GM12878 (cell line): ENCODE measurements around the gene RFX3. TPM values are rescaled to one million over a fixed set of nuclear protein-coding genes. Genes with fewer than 3 reads are reported as not detected.

Experiments
- ATAC-seq: fragments of 200-7000 bp; cut with Tn5 transposase; 3 replicates; pipeline ENCODE4 v1.9.1; 2020; ENCODE audit warnings: mild to moderate bottlenecking, moderate library complexity
- BruUV-seq: library from RNA; stranded (reverse); fragments of 400-500 nt; replicated peaks from 2 replicates; lab custom pipeline; 2021; lab: Mats Ljungman, UMichigan
- CTCF ChIA-PET: fragments of 300-600 bp; sonication (Branson Sonifier 250); formaldehyde crosslinking; extraction: SDS; loops from one replicate; lab custom pipeline; 2021; ENCODE audit warnings: inconsistent platforms; lab: Yijun Ruan, JAX
- POLR2A ChIA-PET: fragments of 350-600 bp; formaldehyde crosslinking; extraction: SDS; loops from one replicate; lab custom pipeline; 2021; ENCODE audit warnings: inconsistent platforms; lab: Charles Lee
- RAD21 ChIA-PET: fragments of 300-600 bp; sonication (Branson Sonifier 250); formaldehyde crosslinking; loops from one replicate; lab custom pipeline; 2023; ENCODE audit warnings: antibody characterized with exemption; ENCODE audit not compliant: unreplicated experiment; lab: Charles Lee
- SMC1A ChIA-PET: fragments of 300-600 bp; sonication (Branson Sonifier 250); formaldehyde crosslinking; loops from one replicate; lab custom pipeline; 2023; ENCODE audit not compliant: unreplicated experiment, uncharacterized antibody; lab: Charles Lee
- DNase-seq: peaks from one replicate; pipeline ENCODE4 v3.0.0-alpha.2; 2011; ENCODE audit warnings: low read depth, low spot score
- FAIRE-seq: peaks from 3 replicates; lab custom pipeline; 2011; peaks lifted over from hg19 to GRCh38; lab: Jason Lieb, UNC
- H2AFZ ChIP-seq: 2 replicates; pipeline ENCODE4 v1.6.0; 2011; ENCODE audit warnings: low read depth, low read length, control low read depth; ENCODE audit not compliant: control insufficient read depth
- H3K27ac ChIP-seq: 2 replicates; pipeline ENCODE4 v1.5.1; 2011; ENCODE audit warnings: control low read depth; ENCODE audit not compliant: control insufficient read depth, insufficient read depth
- H3K27me3 ChIP-seq, 2 experiments: replicated peaks in 1 of 2; 2 replicates each; pipeline versions ENCODE4 v1.6.0 to v1.6.1; 2011; ENCODE audit warnings: low read length in 1 of 2; ENCODE audit not compliant: control insufficient read depth in 2 of 2, insufficient read depth in 2 of 2
- H3K36me3 ChIP-seq, 2 experiments: 2 replicates each; pipeline ENCODE4 v1.5.1; 2011; ENCODE audit warnings: low read length in 1 of 2; ENCODE audit not compliant: control insufficient read depth in 2 of 2, insufficient read depth in 2 of 2
- H3K4me1 ChIP-seq: 2 replicates; pipeline ENCODE4 v1.6.1; 2011; ENCODE audit warnings: mild to moderate bottlenecking, low read length, moderate library complexity, mixed read lengths; ENCODE audit not compliant: control insufficient read depth, insufficient read depth
- H3K4me2 ChIP-seq: 2 replicates; pipeline ENCODE4 v1.6.0; 2011; ENCODE audit warnings: control low read depth; ENCODE audit not compliant: control insufficient read depth, insufficient read depth
- H3K4me3 ChIP-seq: fragments of 200-600 bp; sonication (generic); 2 replicates; pipeline ENCODE4 v1.5.1; 2016
- H3K79me2 ChIP-seq: 2 replicates; pipeline ENCODE4 v1.6.0; 2011; ENCODE audit warnings: low read length; ENCODE audit not compliant: control insufficient read depth, insufficient read depth
- H3K9ac ChIP-seq: 2 replicates; pipeline ENCODE4 v1.8.0; 2011; ENCODE audit warnings: low read length, control low read depth, mixed read lengths; ENCODE audit not compliant: control insufficient read depth, insufficient read depth
- H3K9me3 ChIP-seq: replicated peaks from 3 replicates; pipeline ENCODE4 v1.5.1; 2011; ENCODE audit warnings: mild to moderate bottlenecking, low read length; ENCODE audit not compliant: control insufficient read depth, insufficient read depth
- H4K20me1 ChIP-seq: 2 replicates; pipeline ENCODE4 v1.6.0; 2011; ENCODE audit not compliant: control insufficient read depth, insufficient read depth
- JUND ChIP-seq: IDR thresholded peaks from 2 replicates; pipeline ENCODE4 v1.6.1; 2012; ENCODE audit warnings: low read depth, mild to moderate bottlenecking, low read length, improper control_type of control experiment, moderate library complexity
- MYB ChIP-seq: fragments of 150-350 bp; IDR thresholded peaks from 2 replicates; pipeline ENCODE4 v1.6.1; 2014; ENCODE audit warnings: mild to moderate bottlenecking, low read depth, low read length, borderline replicate concordance
- NR2C2 ChIP-seq: IDR thresholded peaks from 2 replicates; pipeline ENCODE4 v1.6.1; 2011; ENCODE audit warnings: borderline replicate concordance, low read depth; ENCODE audit not compliant: control insufficient read depth, insufficient read length
- NRF1 ChIP-seq: conservative IDR thresholded peaks from 2 replicates; pipeline ENCODE4 v1.6.1; 2011; ENCODE audit warnings: mild to moderate bottlenecking, low read depth, low read length, improper control_type of control experiment
- PML ChIP-seq: IDR thresholded peaks from 2 replicates; pipeline ENCODE4 v1.6.1; 2012; ENCODE audit warnings: low read length, inconsistent platforms
- POLR2AphosphoS2 ChIP-seq: IDR thresholded peaks from 2 replicates; pipeline ENCODE4 v1.6.1; 2011; ENCODE audit warnings: low read depth, mild to moderate bottlenecking, low read length, improper control_type of control experiment, moderate library complexity
- TCF3 ChIP-seq: IDR thresholded peaks from 2 replicates; pipeline ENCODE4 v1.6.1; 2012; ENCODE audit warnings: low read depth, mild to moderate bottlenecking, low read length, borderline replicate concordance; ENCODE audit not compliant: insufficient read depth
- YBX1 ChIP-seq: fragments of 450-650 bp; IDR thresholded peaks from 2 replicates; pipeline ENCODE4 v1.6.1; 2016; ENCODE audit warnings: antibody characterized with exemption
- YY1 ChIP-seq: IDR thresholded peaks from 2 replicates; pipeline ENCODE4 v1.6.1; 2011; ENCODE audit warnings: low read depth, mild to moderate bottlenecking, low read length
- ZNF207 ChIP-seq: fragments of 450-650 bp; IDR thresholded peaks from 2 replicates; pipeline ENCODE4 v1.6.1; 2014; ENCODE audit warnings: antibody characterized with exemption, mild to moderate bottlenecking, borderline replicate concordance
- ZNF24 ChIP-seq: fragments of 450-650 bp; IDR thresholded peaks from 2 replicates; pipeline ENCODE4 v1.6.1; 2017; ENCODE audit warnings: antibody characterized with exemption, mild to moderate bottlenecking
- WGBS: methylation state at CpG from one replicate; pipeline ENCODE4 v1.1.6; 2016; ENCODE audit warnings: low lambda C conversion rate; ENCODE audit not compliant: insufficient replicate concordance, insufficient coverage; ENCODE audit errors: missing lambda C conversion rate; 5-methylcytosine and 5-hydroxymethylcytosine counted together
- in situ Hi-C: fragments of 300-500 bp; cut with MboI; formaldehyde crosslinking; loops from 9 replicates; pipeline ENCODE4 v1.14.3; 2018; ENCODE audit warnings: mixed read lengths
- intact Hi-C: fragments of 100-400 bp; cut with micrococcal nuclease; formaldehyde crosslinking; loops from one replicate; pipeline ENCODE4 v1.14.2; 2022; ENCODE audit not compliant: unreplicated experiment
- polyA plus RNA-seq, 11 experiments: library from polyadenylated mRNA; depleted of rRNA in 4 of 11; unstranded in 6 of 11; stranded (reverse) in 5 of 11; fragments of >200 nt; fragmentation: Nextera tagmentation in 4 of 11; fragmentation: Illumina TruSeq in 1 of 11; extraction: Ambion mirVana in 4 of 11; extraction: Trizol in 1 of 11; gene quantifications; 1 replicate in 1 of 11; 2 replicates in 10 of 11; pipeline versions ENCODE4 v1.2.1 to v1.2.3, GENCODE V29; 2011 to 2016; ENCODE audit warnings: inconsistent platforms in 2 of 11, missing spikeins in 2 of 11, low read depth in 1 of 11
- total RNA-seq, 4 experiments: library from RNA; depleted of rRNA in 3 of 4; stranded (reverse); fragments of >200 nt in 3 of 4; fragmentation: Illumina TruSeq in 1 of 4; extraction: Trizol in 1 of 4; gene quantifications; 2 replicates each; pipeline versions ENCODE4 v1.2.1 to v1.2.3, GENCODE V29; 2013 to 2021
- TF ChIP-seq, protein P1 (sequence below): IDR thresholded peaks from 2 replicates; pipeline ENCODE4 v1.6.1; 2011; ENCODE audit warnings: mild to moderate bottlenecking, low read depth, low read length, moderate library complexity; ENCODE audit not compliant: insufficient replicate concordance
- TF ChIP-seq, protein P2 (sequence below): fragments of 450-650 bp; IDR thresholded peaks from 2 replicates; pipeline ENCODE4 v1.6.1; 2017; ENCODE audit warnings: mild to moderate bottlenecking, low read depth, inconsistent platforms; ENCODE audit not compliant: poor library complexity, severe bottlenecking
- TF ChIP-seq, protein P3 (sequence below): IDR thresholded peaks from 2 replicates; pipeline ENCODE4 v1.6.1; 2012; ENCODE audit warnings: low read depth, low read length, improper control_type of control experiment

RFX3 gene
- total and polyA plus RNA-seq, 10 of the 15 experiments (the other 5 are each of a cell fraction or from before 2014, with no cell fraction given), result 1.2 to 26.4 (median 6.7) TPM

DNA sequence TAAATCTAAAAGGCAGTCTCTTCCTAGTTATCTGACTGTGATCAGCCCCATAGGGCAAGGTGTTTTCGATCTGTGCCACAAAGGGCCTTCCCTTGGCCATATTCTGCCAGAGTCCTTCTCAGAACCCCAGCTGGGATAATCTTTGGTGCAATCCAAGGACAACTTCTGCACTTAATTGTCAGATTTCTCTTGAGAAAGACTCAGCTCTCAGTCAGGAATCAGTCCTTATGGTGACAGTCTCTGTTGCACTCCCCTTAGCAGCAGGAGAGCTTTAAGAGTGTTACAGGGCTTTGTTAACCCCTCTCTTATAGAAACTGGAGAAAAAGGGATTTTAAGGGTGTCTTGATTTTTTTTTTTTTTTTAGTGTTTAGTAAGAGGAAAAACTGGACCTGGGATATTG is 15.4 kb upstream of the RFX3 start (continued):
- TF ChIP-seq YBX1, result no peak

DNA sequence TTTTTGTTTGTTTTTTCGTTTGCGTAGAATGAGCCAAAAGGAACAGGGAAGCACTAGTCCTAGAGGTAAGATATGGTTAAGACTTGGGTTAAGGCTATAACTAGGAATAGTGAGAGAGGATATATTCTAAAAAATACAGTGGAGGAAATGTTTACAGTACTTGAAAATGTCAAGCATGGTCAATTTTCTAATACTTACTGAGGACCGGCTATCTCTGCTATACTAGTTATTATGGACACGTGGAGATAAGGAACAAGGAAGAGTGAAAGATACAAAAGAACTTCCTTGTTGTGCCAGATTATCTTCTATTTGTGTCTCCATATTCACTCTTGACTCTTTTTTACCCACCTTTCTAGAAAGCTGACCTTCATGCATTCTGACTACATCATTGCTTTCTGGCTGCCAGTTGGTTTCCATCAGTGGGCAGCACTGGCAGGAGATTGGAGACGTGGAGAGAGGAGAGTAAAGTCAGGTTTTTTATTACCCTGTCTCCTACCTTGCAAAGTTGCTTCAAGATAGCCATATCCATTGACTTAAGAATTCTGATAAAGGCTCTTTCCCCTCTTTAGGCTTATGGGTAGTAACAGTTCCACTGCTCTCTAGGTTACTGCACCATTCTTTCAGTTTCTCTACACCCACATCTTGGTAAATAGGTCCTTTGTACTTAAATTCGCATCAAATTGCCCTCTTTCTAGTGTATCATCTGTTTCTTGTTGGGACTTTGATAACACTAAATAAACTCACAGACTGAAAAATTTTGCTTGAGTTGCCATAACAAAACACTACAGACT is 9.0 kb upstream of the RFX3 start:
- no peak overlapping the region for H3K4me2 ChIP-seq
- no peak overlapping the region for H3K27ac ChIP-seq
- WGBS, result 94% methylated on average over 6 of the region's 6 CpGs
- ChIA-PET CTCF (no interaction called here), SMC1A (interaction anchor here (1.1 to 1.3 kb wide), 2 partner anchors 57 to 81 kb away, joined by 3 read pairs; no protein-coding TSS in a partner anchor), POLR2A (no interaction called here), RAD21 (interaction anchor here (1.2 kb wide), 1 partner anchor 8 kb away, joined by 3 read pairs; no protein-coding TSS in a partner anchor)
- DNase-seq (no peak), FAIRE-seq (no peak), ATAC-seq (peak; percentile 67)
- no peaks in the 10 kb centered on the region; the same call in 1 of the 3 replicates for H3K9me3 ChIP-seq
- no peak overlapping the region for H3K9ac ChIP-seq
- H4K20me1 ChIP-seq, result no peaks in the 10 kb centered on the region
- BruUV-seq, result no TSS peak
- in situ Hi-C loops, result no loop called here
- H3K27me3 ChIP-seq, result no peaks in the 10 kb centered on the region
- intact Hi-C loops, result no loop called here
- H3K79me2 ChIP-seq, result peaks cover 8% of the 10 kb centered on the region
- no peaks in the 10 kb centered on the region; the same call in 1 of the 2 replicates for H3K4me1 ChIP-seq
- no peak overlapping the region for H2AFZ ChIP-seq
- H3K4me3 ChIP-seq, result no peak overlapping the region
- peaks cover 0 to 8% of the 10 kb centered on the region in 2 experiments; a peak in 1 of 4 replicates for H3K36me3 ChIP-seq
- TF ChIP-seq JUND (no peak), YY1 (no peak), PML (no peak), TCF3 (no peak), NR2C2 (no peak), POLR2AphosphoS2 (no peak), ZNF24 (no peak), ZNF207 (no peak), NRF1 (no peak), MYB (no peak)
- TF ChIP-seq, protein P1, sequence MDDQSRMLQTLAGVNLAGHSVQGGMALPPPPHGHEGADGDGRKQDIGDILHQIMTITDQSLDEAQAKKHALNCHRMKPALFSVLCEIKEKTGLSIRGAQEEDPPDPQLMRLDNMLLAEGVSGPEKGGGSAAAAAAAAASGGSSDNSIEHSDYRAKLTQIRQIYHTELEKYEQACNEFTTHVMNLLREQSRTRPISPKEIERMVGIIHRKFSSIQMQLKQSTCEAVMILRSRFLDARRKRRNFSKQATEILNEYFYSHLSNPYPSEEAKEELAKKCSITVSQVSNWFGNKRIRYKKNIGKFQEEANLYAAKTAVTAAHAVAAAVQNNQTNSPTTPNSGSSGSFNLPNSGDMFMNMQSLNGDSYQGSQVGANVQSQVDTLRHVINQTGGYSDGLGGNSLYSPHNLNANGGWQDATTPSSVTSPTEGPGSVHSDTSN, result no peak
- TF ChIP-seq, protein P2, sequence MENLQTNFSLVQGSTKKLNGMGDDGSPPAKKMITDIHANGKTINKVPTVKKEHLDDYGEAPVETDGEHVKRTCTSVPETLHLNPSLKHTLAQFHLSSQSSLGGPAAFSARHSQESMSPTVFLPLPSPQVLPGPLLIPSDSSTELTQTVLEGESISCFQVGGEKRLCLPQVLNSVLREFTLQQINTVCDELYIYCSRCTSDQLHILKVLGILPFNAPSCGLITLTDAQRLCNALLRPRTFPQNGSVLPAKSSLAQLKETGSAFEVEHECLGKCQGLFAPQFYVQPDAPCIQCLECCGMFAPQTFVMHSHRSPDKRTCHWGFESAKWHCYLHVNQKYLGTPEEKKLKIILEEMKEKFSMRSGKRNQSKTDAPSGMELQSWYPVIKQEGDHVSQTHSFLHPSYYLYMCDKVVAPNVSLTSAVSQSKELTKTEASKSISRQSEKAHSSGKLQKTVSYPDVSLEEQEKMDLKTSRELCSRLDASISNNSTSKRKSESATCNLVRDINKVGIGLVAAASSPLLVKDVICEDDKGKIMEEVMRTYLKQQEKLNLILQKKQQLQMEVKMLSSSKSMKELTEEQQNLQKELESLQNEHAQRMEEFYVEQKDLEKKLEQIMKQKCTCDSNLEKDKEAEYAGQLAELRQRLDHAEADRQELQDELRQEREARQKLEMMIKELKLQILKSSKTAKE, result no peak
- TF ChIP-seq, protein P3, sequence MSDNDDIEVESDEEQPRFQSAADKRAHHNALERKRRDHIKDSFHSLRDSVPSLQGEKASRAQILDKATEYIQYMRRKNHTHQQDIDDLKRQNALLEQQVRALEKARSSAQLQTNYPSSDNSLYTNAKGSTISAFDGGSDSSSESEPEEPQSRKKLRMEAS, result no peak
